ENCODE data around the gene PPP3CA.

The PPP3CA gene

GRCh38 chr4:101329592-101329991 is 17.7 kb downstream of the PPP3CA start:
- no peak for DNase-seq

GRCh38 chr4:101328063-101328602 is 19.2 kb downstream of the PPP3CA start:
- no peak for DNase-seq

GRCh38 chr4:101326576-101326975 is 20.8 kb downstream of the PPP3CA start:
- no peak for DNase-seq

GRCh38 chr4:101322743-101323142 is 24.6 kb downstream of the PPP3CA start:
- no peak for DNase-seq

GRCh38 chr4:101321481-101322042 is 25.8 kb downstream of the PPP3CA start:
- DNase-seq: no peak

GRCh38 chr4:101315786-101316185 is 31.5 kb downstream of the PPP3CA start:
- no peak for DNase-seq

- DNase-seq: no peak
Measured at GRCh38 chr4:101315041-101315440, 32.3 kb downstream of the PPP3CA start.

GRCh38 chr4:101309925-101310324 is 37.4 kb downstream of the PPP3CA start:
- DNase-seq: no peak

GRCh38 chr4:101307899-101308298 is 39.4 kb downstream of the PPP3CA start:
- no peak for DNase-seq

GRCh38 chr4:101306764-101307615 is 40.3 kb downstream of the PPP3CA start:
- no peak for DNase-seq

- DNase-seq: no peak
Measured at GRCh38 chr4:101306225-101306624, 41.1 kb downstream of the PPP3CA start.

- no peak for DNase-seq
Measured at GRCh38 chr4:101304916-101305315, 42.4 kb downstream of the PPP3CA start.

- DNase-seq: no peak
Measured at GRCh38 chr4:101299899-101300540, 47.3 kb downstream of the PPP3CA start.

- DNase-seq: no peak
Measured at GRCh38 chr4:101299021-101299420, 48.3 kb downstream of the PPP3CA start.

- no peak for DNase-seq
Measured at GRCh38 chr4:101295691-101296090, 51.6 kb downstream of the PPP3CA start.

GRCh38 chr4:101294597-101294996 is 52.7 kb downstream of the PPP3CA start:
- DNase-seq: no peak

- DNase-seq: no peak
Measured at GRCh38 chr4:101292901-101293300, 54.4 kb downstream of the PPP3CA start.

- DNase-seq: no peak
Measured at GRCh38 chr4:101292214-101292613, 55.1 kb downstream of the PPP3CA start.

GRCh38 chr4:101291198-101291597 is 56.1 kb downstream of the PPP3CA start:
- no peak for DNase-seq

GRCh38 chr4:101290654-101291053 is 56.7 kb downstream of the PPP3CA start:
- no peak for DNase-seq

- DNase-seq: no peak
Measured at GRCh38 chr4:101289306-101289705, 58.0 kb downstream of the PPP3CA start.

GRCh38 chr4:101288365-101289145 is 58.8 kb downstream of the PPP3CA start:
- DNase-seq: no peak

GRCh38 chr4:101287324-101287723 is 60.0 kb downstream of the PPP3CA start:
- no peak for DNase-seq

Measured in NCI-H1092 (cell line).